ENCODE data around the gene ATG3. TPM values are rescaled to one million over a fixed set of nuclear protein-coding genes. Genes with fewer than 3 reads are reported as not detected.

Gene ATG3
- total RNA-seq, 4 donors from 2014 or later: 41.1 to 61.2 (median 49.4) TPM

- DNase-seq (ENCODE audit: low spot score in 2 of 2): no peak
- WGBS, 2 donors: 51 to 60% methylated on average over 4 of the region's 4 CpGs
Observed at GRCh38 chr3:112604536-112604935, 42.8 kb upstream of the ATG3 start.

GRCh38 chr3:112602217-112602838 lies 40.6 kb upstream of the ATG3 start:
- intact Hi-C loops (cut with DNase I; ENCODE audit: low total_unique reads): no loop called here
- H3K4me3 ChIP-seq (ENCODE audit: low read depth, poor library complexity, severe bottlenecking): no peak overlapping the region
- TF ChIP-seq POLR2A (IDR thresholded peaks at IDR 0.05): no peak
- no peak for TF ChIP-seq CTCF (IDR thresholded peaks at IDR 0.05)
- no peak for DNase-seq (ENCODE audit: low spot score in 2 of 2)

More at GRCh38 chr3:112604536-112604935, 42.8 kb upstream of the ATG3 start:
- no peak overlapping the region for H3K4me3 ChIP-seq (ENCODE audit: low read depth, poor library complexity, severe bottlenecking)
- no peak for TF ChIP-seq POLR2A (IDR thresholded peaks at IDR 0.05)
- TF ChIP-seq CTCF (IDR thresholded peaks at IDR 0.05): no peak
- intact Hi-C loops (cut with DNase I; ENCODE audit: low total_unique reads): no loop called here

- no peak overlapping the region for H3K4me3 ChIP-seq (ENCODE audit: low read depth, poor library complexity, severe bottlenecking)
- no peak for DNase-seq (ENCODE audit: low spot score in 2 of 2)
- TF ChIP-seq CTCF (IDR thresholded peaks at IDR 0.05) (no peak), POLR2A (IDR thresholded peaks at IDR 0.05) (no peak)
- intact Hi-C loops (cut with DNase I; ENCODE audit: low total_unique reads): no loop called here
Observed at GRCh38 chr3:112598731-112599130, 37.0 kb upstream of the ATG3 start.

- H3K4me3 ChIP-seq (ENCODE audit: low read depth, poor library complexity, severe bottlenecking): no peak overlapping the region
- intact Hi-C loops (cut with DNase I; ENCODE audit: low total_unique reads): no loop called here
- no peak for DNase-seq (ENCODE audit: low spot score in 2 of 2)
- WGBS, 2 donors: 97 to 98% methylated on average over 2 of the region's 2 CpGs
- TF ChIP-seq CTCF (IDR thresholded peaks at IDR 0.05): no peak
- TF ChIP-seq POLR2A (IDR thresholded peaks at IDR 0.05): no peak
Observed at GRCh38 chr3:112597945-112598344, 36.2 kb upstream of the ATG3 start.

GRCh38 chr3:112594856-112595255 lies 33.1 kb upstream of the ATG3 start:
- no peak overlapping the region for H3K4me3 ChIP-seq (ENCODE audit: low read depth, poor library complexity, severe bottlenecking)
- intact Hi-C loops (cut with DNase I; ENCODE audit: low total_unique reads): no loop called here
- DNase-seq (ENCODE audit: low spot score in 2 of 2): no peak
- 78 to 85% methylated on average over 2 of the region's 2 CpGs for WGBS, 2 donors
- no peak for TF ChIP-seq CTCF (IDR thresholded peaks at IDR 0.05)
- no peak for TF ChIP-seq POLR2A (IDR thresholded peaks at IDR 0.05)

GRCh38 chr3:112593258-112593657 lies 31.5 kb upstream of the ATG3 start:
- TF ChIP-seq CTCF (IDR thresholded peaks at IDR 0.05): no peak
- DNase-seq (ENCODE audit: low spot score in 2 of 2): no peak
- intact Hi-C loops (cut with DNase I; ENCODE audit: low total_unique reads): no loop called here
- no peak overlapping the region for H3K4me3 ChIP-seq (ENCODE audit: low read depth, poor library complexity, severe bottlenecking)
